Upper lobe of right lung (tissue), 1 donor: ENCODE measurements around the gene LGALS3BP. TPM values are rescaled to one million over a fixed set of nuclear protein-coding genes. Genes with fewer than 3 reads are reported as not detected.

ENCODE experiments used
- ATAC-seq: fragments of 200-7000 bp; cut with Tn5 transposase; one replicate; pipeline ENCODE4 v1.9.1; 2020; ENCODE audit warnings: mild to moderate bottlenecking, moderate library complexity
- DNase-seq: peaks from one replicate; pipeline ENCODE4 v3.0.0-alpha.2; 2020
- H3K27ac ChIP-seq: fragments of 200-600 bp; one replicate; pipeline ENCODE4 v1.8.0; 2022
- H3K27me3 ChIP-seq: fragments of 200-600 bp; one replicate; pipeline ENCODE4 v1.8.0; 2022; ENCODE audit warnings: mild to moderate bottlenecking
- H3K36me3 ChIP-seq: fragments of 200-600 bp; one replicate; pipeline ENCODE4 v1.8.0; 2022
- H3K4me1 ChIP-seq: fragments of 200-600 bp; one replicate; pipeline ENCODE4 v1.8.0; 2022
- H3K4me3 ChIP-seq: fragments of 200-600 bp; one replicate; pipeline ENCODE4 v1.8.0; 2022; ENCODE audit warnings: mild to moderate bottlenecking
- H3K9me3 ChIP-seq: fragments of 200-600 bp; one replicate; pipeline ENCODE4 v1.8.0; 2022
- intact Hi-C: fragments of 100-400 bp; cut with DNase I; formaldehyde crosslinking; loops from one replicate; pipeline ENCODE4 v1.11.0; 2022
- total RNA-seq: library from RNA; stranded (reverse); fragmentation: NEBNext Ultra II Directional; extraction: Animal tissue kit (Norgen Biotek cat#: 25700); gene quantifications from one replicate; pipeline ENCODE4 v1.2.1, GENCODE V29; 2021
- TF ChIP-seq, protein P1 (sequence below): fragments of 200-600 bp; IDR thresholded peaks from one replicate; pipeline ENCODE4 v1.8.0; 2022; ENCODE audit warnings: antibody characterized with exemption
- donor health status: DM: no; HTN: yes; CAD: no; lungs with severe emphysema.

The LGALS3BP gene
- total RNA-seq, 1 donor from 2014 or later, result 405 TPM

DNA sequence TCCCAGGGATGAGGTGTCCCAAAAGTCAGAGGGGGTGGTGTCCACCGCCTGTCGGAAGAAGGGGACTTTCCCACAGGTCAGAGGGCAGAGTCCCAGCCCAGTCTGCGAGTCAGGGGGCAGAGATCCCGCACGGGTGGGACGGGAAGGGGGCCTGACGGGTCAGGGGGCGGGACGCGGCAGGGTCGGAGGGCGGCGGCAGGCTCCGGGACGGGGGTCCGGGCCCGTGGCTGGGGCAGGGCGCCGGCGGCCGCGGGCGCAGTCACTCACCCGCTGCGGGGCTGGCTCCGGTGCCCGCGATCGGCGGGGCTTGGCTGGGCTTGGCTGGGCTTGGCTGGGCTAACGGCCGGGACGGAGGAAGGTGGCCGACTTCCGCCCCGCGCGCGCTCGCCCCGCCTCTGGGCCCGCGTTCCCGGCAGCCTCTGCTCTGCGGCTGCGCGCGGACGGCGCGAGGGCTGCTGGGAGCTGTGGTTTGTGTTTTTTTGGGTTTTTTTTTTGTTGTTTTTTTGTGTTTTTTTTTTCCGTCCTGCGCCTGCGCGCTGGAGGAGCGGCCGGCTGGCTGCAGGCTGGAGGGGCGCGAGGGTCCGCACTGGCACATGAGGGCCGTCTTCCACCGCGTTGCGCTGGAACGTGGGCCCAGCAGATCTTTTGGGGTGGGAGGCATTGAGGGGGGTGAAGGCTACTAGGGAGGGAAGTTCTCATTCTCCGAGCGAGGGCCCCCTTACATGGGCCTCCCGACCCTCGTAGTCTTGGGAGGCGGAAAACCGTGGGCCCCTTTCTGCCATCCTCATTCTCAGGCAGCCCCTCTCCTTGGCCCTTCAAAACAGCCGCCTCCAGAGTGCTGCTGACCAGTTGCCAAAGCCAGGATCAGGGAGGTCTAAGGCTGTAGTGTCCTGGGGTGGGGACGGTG is 29.9 kb upstream of the LGALS3BP start, which contains the start of gene CANT1:
Gene CANT1, minus strand, starts transcription at position 368 of the 907 bp plus-strand sequence. CDS start 12,142 bp downstream, outside the sequence.
- Histone ChIP-seq H3K36me3 (no peaks in the 10 kb centered on the region), H3K4me3 (peak within 1 kb of the TSS; percentile 74), H3K27ac (peak within 1 kb of the TSS; percentile 89), H3K27me3 (no peaks in the 10 kb centered on the region), H3K9me3 (no peaks in the 10 kb centered on the region), H3K4me1 (peaks cover 44% of the 10 kb centered on the region)
- DNase-seq, result peak; percentile 93
- ATAC-seq, result peak; percentile 94
- TF ChIP-seq, protein P1, sequence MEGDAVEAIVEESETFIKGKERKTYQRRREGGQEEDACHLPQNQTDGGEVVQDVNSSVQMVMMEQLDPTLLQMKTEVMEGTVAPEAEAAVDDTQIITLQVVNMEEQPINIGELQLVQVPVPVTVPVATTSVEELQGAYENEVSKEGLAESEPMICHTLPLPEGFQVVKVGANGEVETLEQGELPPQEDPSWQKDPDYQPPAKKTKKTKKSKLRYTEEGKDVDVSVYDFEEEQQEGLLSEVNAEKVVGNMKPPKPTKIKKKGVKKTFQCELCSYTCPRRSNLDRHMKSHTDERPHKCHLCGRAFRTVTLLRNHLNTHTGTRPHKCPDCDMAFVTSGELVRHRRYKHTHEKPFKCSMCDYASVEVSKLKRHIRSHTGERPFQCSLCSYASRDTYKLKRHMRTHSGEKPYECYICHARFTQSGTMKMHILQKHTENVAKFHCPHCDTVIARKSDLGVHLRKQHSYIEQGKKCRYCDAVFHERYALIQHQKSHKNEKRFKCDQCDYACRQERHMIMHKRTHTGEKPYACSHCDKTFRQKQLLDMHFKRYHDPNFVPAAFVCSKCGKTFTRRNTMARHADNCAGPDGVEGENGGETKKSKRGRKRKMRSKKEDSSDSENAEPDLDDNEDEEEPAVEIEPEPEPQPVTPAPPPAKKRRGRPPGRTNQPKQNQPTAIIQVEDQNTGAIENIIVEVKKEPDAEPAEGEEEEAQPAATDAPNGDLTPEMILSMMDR, result no peak
- intact Hi-C loops, result no loop called here

GRCh38 chr17:79008666-79009387 is 29.1 kb upstream of the LGALS3BP start:
- DNase-seq (peak; percentile 37), ATAC-seq (no peak)
- Histone ChIP-seq H3K4me1 (peaks cover 44% of the 10 kb centered on the region), H3K27me3 (no peaks in the 10 kb centered on the region), H3K27ac (peak overlapping the region; percentile 89), H3K9me3 (no peaks in the 10 kb centered on the region), H3K36me3 (no peaks in the 10 kb centered on the region), H3K4me3 (peak overlapping the region; percentile 74)
- TF ChIP-seq, protein P1, result no peak
- intact Hi-C loops, result no loop called here

GRCh38 chr17:79007504-79008381 is 28.0 kb upstream of the LGALS3BP start:
- intact Hi-C loops, result no loop called here
- H3K4me3 ChIP-seq, result peak overlapping the region; percentile 74
- ATAC-seq (no peak), DNase-seq (peak; percentile 58)
- peaks cover 5% of the 10 kb centered on the region for H3K36me3 ChIP-seq
- no peaks in the 10 kb centered on the region for H3K9me3 ChIP-seq
- TF ChIP-seq, protein P1, result no peak
- no peaks in the 10 kb centered on the region for H3K27me3 ChIP-seq
- H3K4me1 ChIP-seq, result peaks cover 44% of the 10 kb centered on the region
- no peak overlapping the region for H3K27ac ChIP-seq

GRCh38 chr17:79006794-79007503 is 27.2 kb upstream of the LGALS3BP start:
- Histone ChIP-seq H3K4me3 (no peak overlapping the region), H3K9me3 (no peaks in the 10 kb centered on the region), H3K27me3 (no peaks in the 10 kb centered on the region), H3K36me3 (peaks cover 5% of the 10 kb centered on the region), H3K4me1 (peaks cover 44% of the 10 kb centered on the region), H3K27ac (no peak overlapping the region)
- ATAC-seq (no peak), DNase-seq (peak; percentile 49)
- intact Hi-C loops, result no loop called here
- TF ChIP-seq, protein P1, result no peak
